Left ventricle myocardium inferior (tissue), 1 donor: ENCODE results near the gene TMEM272. TPM values are rescaled to one million over a fixed set of nuclear protein-coding genes. Genes with fewer than 3 reads are reported as not detected.
A peak's percentile ranks its signal among the peaks of the same experiment; 100 is the strongest.

Experiments used
- DNase-seq: peaks from one replicate; pipeline ENCODE4 v3.0.0-alpha.2; 2020
- H3K27ac ChIP-seq: fragments of 200-600 bp; replicated peaks from 2 replicates; pipeline ENCODE4 v1.8.0; 2021
- H3K27me3 ChIP-seq: fragments of 200-600 bp; 2 replicates; pipeline ENCODE4 v1.8.0; 2021; ENCODE audit warnings: low read depth
- H3K36me3 ChIP-seq: fragments of 200-600 bp; 2 replicates; pipeline ENCODE4 v1.8.0; 2021
- H3K4me1 ChIP-seq: fragments of 200-600 bp; 2 replicates; pipeline ENCODE4 v1.8.0; 2021
- H3K4me3 ChIP-seq: fragments of 200-600 bp; 2 replicates; pipeline ENCODE4 v1.8.0; 2021; ENCODE audit warnings: mild to moderate bottlenecking, moderate library complexity
- H3K9me3 ChIP-seq: fragments of 200-600 bp; replicated peaks from 2 replicates; pipeline ENCODE4 v1.8.0; 2021
- intact Hi-C: fragments of 100-400 bp; cut with micrococcal nuclease; formaldehyde crosslinking; loops from one replicate; pipeline ENCODE4 v1.11.0; 2022
- total RNA-seq: library from RNA; stranded (reverse); fragmentation: NEBNext Ultra II Directional; extraction: Animal tissue kit (Norgen Biotek cat#: 25700); gene quantifications from one replicate; pipeline ENCODE4 v1.2.1, GENCODE V29; 2021
- TF ChIP-seq, protein P1 (sequence below): fragments of 200-600 bp; IDR thresholded peaks from 2 replicates; pipeline ENCODE4 v1.8.0; 2021; ENCODE audit warnings: antibody characterized with exemption, mild to moderate bottlenecking, borderline replicate concordance
- donor health status: DM: no; HTN: yes; CAD: no; lungs with severe emphysema.

The TMEM272 gene
- total RNA-seq, 1 donor from 2014 or later: 0.30 TPM

DNA sequence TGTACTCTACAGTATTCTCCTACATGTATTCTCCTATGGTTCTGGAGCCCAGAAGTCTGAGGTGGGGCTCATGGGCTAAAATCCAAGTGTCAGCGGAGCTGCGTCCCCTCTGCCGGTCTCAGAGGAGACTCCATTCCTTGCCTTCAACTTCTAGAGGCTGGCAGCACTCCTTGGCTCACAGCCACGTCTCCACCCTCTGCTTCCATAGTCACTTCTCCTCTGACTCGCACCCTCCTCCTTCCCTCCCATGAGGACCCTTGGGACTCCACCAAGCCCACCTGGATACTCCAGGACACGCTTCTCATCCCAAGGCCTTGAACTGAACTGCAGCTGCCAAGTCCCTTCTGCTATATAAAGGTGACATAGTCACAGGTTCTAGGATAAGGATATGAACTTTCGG lies 68.8 kb downstream of the TMEM272 start:
- DNase-seq: no peak
- intact Hi-C loops: no loop called here
- Histone ChIP-seq H3K9me3 (no peaks in the 10 kb centered on the region), H3K27me3 (no peaks in the 10 kb centered on the region), H3K4me3 (no peak overlapping the region), H3K4me1 (peaks cover 7% of the 10 kb centered on the region), H3K36me3 (peaks cover 7% of the 10 kb centered on the region), H3K27ac (no peak overlapping the region)
- TF ChIP-seq, protein P1, sequence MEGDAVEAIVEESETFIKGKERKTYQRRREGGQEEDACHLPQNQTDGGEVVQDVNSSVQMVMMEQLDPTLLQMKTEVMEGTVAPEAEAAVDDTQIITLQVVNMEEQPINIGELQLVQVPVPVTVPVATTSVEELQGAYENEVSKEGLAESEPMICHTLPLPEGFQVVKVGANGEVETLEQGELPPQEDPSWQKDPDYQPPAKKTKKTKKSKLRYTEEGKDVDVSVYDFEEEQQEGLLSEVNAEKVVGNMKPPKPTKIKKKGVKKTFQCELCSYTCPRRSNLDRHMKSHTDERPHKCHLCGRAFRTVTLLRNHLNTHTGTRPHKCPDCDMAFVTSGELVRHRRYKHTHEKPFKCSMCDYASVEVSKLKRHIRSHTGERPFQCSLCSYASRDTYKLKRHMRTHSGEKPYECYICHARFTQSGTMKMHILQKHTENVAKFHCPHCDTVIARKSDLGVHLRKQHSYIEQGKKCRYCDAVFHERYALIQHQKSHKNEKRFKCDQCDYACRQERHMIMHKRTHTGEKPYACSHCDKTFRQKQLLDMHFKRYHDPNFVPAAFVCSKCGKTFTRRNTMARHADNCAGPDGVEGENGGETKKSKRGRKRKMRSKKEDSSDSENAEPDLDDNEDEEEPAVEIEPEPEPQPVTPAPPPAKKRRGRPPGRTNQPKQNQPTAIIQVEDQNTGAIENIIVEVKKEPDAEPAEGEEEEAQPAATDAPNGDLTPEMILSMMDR: no peak

DNA sequence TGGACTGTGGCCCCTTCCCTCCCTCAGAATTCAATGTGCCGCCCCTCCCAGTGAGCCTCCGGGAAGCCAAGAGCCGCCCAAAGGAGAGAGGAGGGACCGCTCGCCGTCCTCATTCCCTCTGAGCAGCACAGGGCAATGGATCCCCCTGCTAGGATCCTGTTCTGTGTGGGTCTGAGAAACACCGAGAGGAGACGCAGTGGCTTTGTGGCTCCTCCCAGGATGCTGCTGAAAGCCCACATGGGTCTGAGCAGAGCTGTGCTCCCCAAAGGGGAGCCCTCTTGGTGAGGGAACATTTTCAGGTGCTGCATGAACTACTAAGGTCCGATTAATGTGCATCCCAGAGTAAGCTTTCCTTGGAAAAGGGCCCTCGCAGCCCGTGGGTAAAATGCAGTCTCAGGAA lies 71.5 kb downstream of the TMEM272 start:
- Histone ChIP-seq H3K27me3 (no peaks in the 10 kb centered on the region), H3K4me1 (peaks cover 33% of the 10 kb centered on the region), H3K4me3 (no peak overlapping the region), H3K9me3 (no peaks in the 10 kb centered on the region), H3K27ac (no peak overlapping the region), H3K36me3 (peaks cover 7% of the 10 kb centered on the region)
- TF ChIP-seq, protein P1: no peak
- intact Hi-C loops: no loop called here
- DNase-seq: no peak

DNA sequence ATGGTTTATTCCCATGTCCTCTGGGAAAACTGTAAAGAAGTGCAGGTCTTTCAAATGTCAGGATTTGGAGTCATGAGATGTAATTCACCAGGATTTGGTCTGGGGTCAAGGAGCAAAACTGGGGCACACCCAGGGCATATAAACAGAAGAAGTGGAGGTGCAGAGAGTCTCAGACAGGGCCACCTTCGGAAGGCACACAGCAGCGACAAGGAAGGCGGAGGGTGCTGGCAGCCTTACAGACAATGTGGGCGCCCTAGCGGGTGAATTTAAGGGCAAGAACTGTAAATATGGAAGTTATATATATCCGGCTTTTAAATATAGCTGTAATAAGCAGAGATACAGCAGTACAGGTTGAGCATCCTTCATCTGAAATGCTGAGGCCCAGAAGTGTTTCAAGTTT lies 72.2 kb downstream of the TMEM272 start:
- H3K4me1 ChIP-seq: peaks cover 39% of the 10 kb centered on the region
- no peak for DNase-seq
- intact Hi-C loops: no loop called here
- no peaks in the 10 kb centered on the region for H3K27me3 ChIP-seq
- no peaks in the 10 kb centered on the region for H3K9me3 ChIP-seq
- TF ChIP-seq, protein P1: no peak
- H3K4me3 ChIP-seq: no peak overlapping the region
- H3K27ac ChIP-seq: no peak overlapping the region
- H3K36me3 ChIP-seq: peaks cover 7% of the 10 kb centered on the region

DNA sequence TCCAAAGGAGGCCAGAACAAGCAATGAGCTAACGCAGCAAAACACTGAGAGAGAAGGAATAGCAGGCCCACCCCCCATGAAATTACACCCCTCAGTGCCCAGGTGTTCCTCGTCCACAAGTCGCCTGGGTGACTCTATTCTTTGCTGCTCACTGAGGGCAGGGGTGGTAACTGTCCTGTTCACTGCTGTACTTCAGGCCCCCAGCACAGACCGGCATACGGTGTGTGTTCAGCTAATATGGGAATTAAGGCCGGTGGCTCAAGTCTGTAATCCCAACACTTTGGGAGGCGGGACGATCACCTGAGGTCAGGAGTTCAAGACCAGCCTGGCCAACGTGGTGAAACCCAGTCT lies 72.9 kb downstream of the TMEM272 start:
- DNase-seq: no peak
- Histone ChIP-seq H3K9me3 (no peaks in the 10 kb centered on the region), H3K36me3 (peaks cover 7% of the 10 kb centered on the region), H3K4me1 (peaks cover 39% of the 10 kb centered on the region), H3K27ac (peak overlapping the region; percentile 11), H3K27me3 (no peaks in the 10 kb centered on the region), H3K4me3 (no peak overlapping the region)
- intact Hi-C loops: no loop called here
- TF ChIP-seq, protein P1: no peak

DNA sequence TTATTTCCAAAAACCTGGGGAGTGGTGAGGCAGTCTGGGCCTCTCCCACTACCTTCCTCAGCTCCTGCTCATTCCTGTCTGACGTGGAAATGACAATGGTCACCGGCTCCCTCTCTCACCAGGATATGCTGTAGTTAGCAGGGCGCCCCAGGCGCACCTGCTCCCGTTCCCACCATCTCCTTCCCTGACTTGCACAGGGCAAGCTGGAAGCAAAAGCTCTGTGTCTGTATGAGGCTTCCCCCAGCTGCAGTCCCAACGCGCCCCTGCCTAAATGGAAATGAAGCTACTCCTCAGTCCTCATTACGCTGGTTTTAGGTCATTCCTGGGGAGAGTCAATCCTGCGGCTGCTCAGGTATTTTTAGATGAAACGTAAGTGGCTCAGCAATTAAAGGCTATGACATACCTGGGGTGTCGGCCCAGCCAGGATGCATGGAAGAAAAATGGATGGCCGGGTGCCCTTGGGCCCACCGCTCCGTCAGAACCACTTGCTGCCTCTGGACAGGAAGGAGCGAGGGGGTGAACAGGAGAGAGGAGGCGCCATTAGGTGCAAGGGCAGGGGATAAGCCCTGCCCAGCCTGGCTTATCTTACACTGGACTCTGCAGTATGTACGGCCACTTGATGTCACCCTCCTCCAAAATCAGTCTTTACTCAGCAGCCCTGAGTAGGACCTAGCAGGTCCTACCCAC lies 73.4 kb downstream of the TMEM272 start:
- peaks cover 7% of the 10 kb centered on the region for H3K36me3 ChIP-seq
- no peak for DNase-seq
- TF ChIP-seq, protein P1: no peak
- H3K27me3 ChIP-seq: no peaks in the 10 kb centered on the region
- peaks cover 39% of the 10 kb centered on the region for H3K4me1 ChIP-seq
- intact Hi-C loops: no loop called here
- H3K9me3 ChIP-seq: no peaks in the 10 kb centered on the region
- H3K4me3 ChIP-seq: no peak overlapping the region
- H3K27ac ChIP-seq: peak overlapping the region; percentile 11
